ENCODE results near the gene GNB4.
A peak's percentile ranks its signal among the peaks of the same experiment; 100 is the strongest.

Gene GNB4

DNA sequence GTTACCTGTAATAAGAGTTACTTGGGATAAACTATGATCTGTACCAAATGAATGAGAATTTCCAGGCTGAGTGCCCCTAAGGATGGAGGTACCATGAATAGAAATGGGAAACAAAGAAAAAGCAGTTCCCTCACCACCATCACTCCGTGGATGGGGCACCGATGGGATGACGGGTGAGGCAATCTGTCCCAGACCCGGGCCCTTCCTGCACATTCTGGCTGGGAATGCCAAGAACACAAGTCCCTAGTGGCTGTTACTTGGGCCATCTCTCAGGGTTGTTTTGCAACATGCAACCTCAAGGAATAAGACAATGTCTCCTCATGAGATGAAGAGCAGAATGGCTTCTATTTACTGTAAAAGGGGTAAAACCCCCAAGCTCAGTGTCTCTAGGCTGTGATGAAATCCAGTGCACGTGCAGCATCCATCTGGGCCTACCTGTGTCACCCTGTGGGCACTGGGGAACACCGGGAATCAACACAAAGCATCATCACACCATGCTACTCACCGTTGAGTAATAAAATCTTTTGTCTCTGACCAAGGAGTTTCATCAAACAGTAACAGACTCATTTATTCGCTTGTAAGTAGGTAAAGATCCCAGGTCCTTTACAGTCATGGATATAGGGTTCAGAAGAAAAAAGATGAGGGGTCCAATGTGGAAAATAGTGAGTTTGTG lies 22.3 kb downstream of the GNB4 start:
- Histone ChIP-seq H3K9me3 (ENCODE audit: control extremely low read depth in 1 of 5, control insufficient read depth in 4 of 5, insufficient read depth in 2 of 5, low read depth in 1 of 5, low read length in 4 of 5) (no peaks in the 10 kb centered on the region), H3K27ac (ENCODE audit: insufficient read depth in 1 of 2, low read depth in 1 of 2, low read length in 2 of 2, poor library complexity in 1 of 2, severe bottlenecking in 2 of 2) (no peak overlapping the region), H3K36me3 (ENCODE audit: control insufficient read depth in 4 of 4, insufficient read depth in 4 of 4, low read length in 3 of 4) (peaks cover 4 to 24% (median 14%) of the 10 kb centered on the region in 4 experiments), H3K4me3 (ENCODE audit: control insufficient read depth in 1 of 7, extremely low read depth in 1 of 7, insufficient read depth in 4 of 7, low read depth in 2 of 7, low read length in 6 of 7) (no peak overlapping the region), H3K27me3 (replicated peaks in 2 of 5; ENCODE audit: control insufficient read depth in 4 of 5, insufficient read depth in 5 of 5, low read length in 4 of 5) (no peaks in the 10 kb centered on the region), H3K4me1 (ENCODE audit: control extremely low read depth in 1 of 4, control insufficient read depth in 4 of 4, insufficient read depth in 4 of 4, low read length in 3 of 4) (peaks cover 13 to 29% (median 25%) of the 10 kb centered on the region in 4 experiments)
- CTCF ChIA-PET: interaction anchor here (0.9 to 1.8 kb wide), 3 partner anchors 14 to 132 kb away, joined by 3 to 4 read pairs (median 4); no protein-coding TSS in a partner anchor
- DNase-seq: no peak
- 100% methylated on average over 6 of the region's 8 CpGs for WGBS (ENCODE audit: insufficient coverage)
- POLR2A ChIA-PET: no interaction called here

DNA sequence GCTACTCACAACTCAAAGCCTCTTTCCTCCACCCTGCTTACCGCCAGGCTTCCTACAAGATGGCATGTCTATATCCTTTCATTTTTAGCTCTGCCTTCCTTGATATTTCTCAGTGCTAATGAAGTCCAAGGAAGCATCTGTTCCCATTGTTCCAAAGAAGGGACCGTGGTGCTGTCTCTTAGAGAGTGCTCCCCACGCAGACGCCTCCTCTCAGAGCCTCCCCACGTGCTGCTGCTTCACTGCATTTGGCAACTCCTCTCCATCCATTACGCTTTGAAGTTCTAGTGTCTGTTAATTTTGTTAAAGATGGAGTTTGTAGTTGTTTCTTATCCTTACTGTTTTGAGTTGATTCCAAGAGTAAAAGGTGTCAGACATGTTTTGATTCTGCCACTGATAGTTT lies 26.2 kb downstream of the GNB4 start:
- POLR2A ChIA-PET: interaction anchor here (0.6 kb wide), 1 partner anchor 136 kb away, joined by 3 read pairs; no protein-coding TSS in a partner anchor
- H3K36me3 ChIP-seq (ENCODE audit: control insufficient read depth in 4 of 4, insufficient read depth in 4 of 4, low read length in 3 of 4): peaks cover 12 to 36% (median 26%) of the 10 kb centered on the region in 4 experiments
- H3K4me1 ChIP-seq (ENCODE audit: control extremely low read depth in 1 of 4, control insufficient read depth in 4 of 4, insufficient read depth in 4 of 4, low read length in 3 of 4): no peaks in the 10 kb centered on the region
- no peaks in the 10 kb centered on the region for H3K9me3 ChIP-seq (ENCODE audit: control extremely low read depth in 1 of 5, control insufficient read depth in 4 of 5, insufficient read depth in 2 of 5, low read depth in 1 of 5, low read length in 4 of 5)
- CTCF ChIA-PET: interaction anchor here (0.8 to 1.2 kb wide), 2 partner anchors 21 to 25 kb away, joined by 3 read pairs; no protein-coding TSS in a partner anchor
- no peaks in the 10 kb centered on the region for H3K27me3 ChIP-seq (replicated peaks in 2 of 5; ENCODE audit: control insufficient read depth in 4 of 5, insufficient read depth in 5 of 5, low read length in 4 of 5)
- no peak for DNase-seq
- H3K4me3 ChIP-seq (ENCODE audit: control insufficient read depth in 1 of 7, extremely low read depth in 1 of 7, insufficient read depth in 4 of 7, low read depth in 2 of 7, low read length in 6 of 7): no peak overlapping the region
- no peak overlapping the region for H3K27ac ChIP-seq (ENCODE audit: insufficient read depth in 1 of 2, low read depth in 1 of 2, low read length in 2 of 2, poor library complexity in 1 of 2, severe bottlenecking in 2 of 2)
- WGBS (ENCODE audit: insufficient coverage): 100% methylated on average over 5 of the region's 6 CpGs

DNA sequence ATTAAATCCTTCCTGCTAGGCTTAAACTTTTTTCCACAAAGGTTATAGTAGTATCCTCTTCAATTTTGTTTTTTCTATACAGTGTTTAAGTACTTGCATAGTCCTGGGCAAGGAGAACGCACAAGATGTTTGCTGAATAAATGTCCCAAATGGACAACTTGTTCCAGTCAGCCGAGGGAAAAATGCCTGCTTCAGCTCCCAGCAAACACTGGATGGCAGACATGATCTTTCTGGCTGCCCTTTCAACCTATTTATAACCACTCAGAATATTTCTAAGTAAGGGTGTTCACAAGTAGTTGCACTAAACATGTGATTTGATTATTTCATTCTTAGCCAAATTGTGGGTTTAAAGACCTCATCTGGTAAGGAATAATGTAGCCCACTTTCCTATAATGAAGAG lies 29.8 kb downstream of the GNB4 start:
- ChIA-PET POLR2A (no interaction called here), CTCF (interaction anchor here (0.7 to 1.4 kb wide), 7 partner anchors 8 to 146 kb away, joined by 3 to 9 read pairs (median 3); partner anchors contain the start of gene ACTL6A)
- 100% methylated on average over 1 of the region's 2 CpGs for WGBS (ENCODE audit: insufficient coverage)
- Histone ChIP-seq H3K27me3 (replicated peaks in 2 of 5; ENCODE audit: control insufficient read depth in 4 of 5, insufficient read depth in 5 of 5, low read length in 4 of 5) (no peaks in the 10 kb centered on the region), H3K4me1 (ENCODE audit: control extremely low read depth in 1 of 4, control insufficient read depth in 4 of 4, insufficient read depth in 4 of 4, low read length in 3 of 4) (no peaks in the 10 kb centered on the region), H3K36me3 (ENCODE audit: control insufficient read depth in 4 of 4, insufficient read depth in 4 of 4, low read length in 3 of 4) (peaks cover 19 to 56% (median 40%) of the 10 kb centered on the region in 4 experiments), H3K9me3 (ENCODE audit: control extremely low read depth in 1 of 5, control insufficient read depth in 4 of 5, insufficient read depth in 2 of 5, low read depth in 1 of 5, low read length in 4 of 5) (no peaks in the 10 kb centered on the region), H3K27ac (ENCODE audit: insufficient read depth in 1 of 2, low read depth in 1 of 2, low read length in 2 of 2, poor library complexity in 1 of 2, severe bottlenecking in 2 of 2) (no peak overlapping the region), H3K4me3 (ENCODE audit: control insufficient read depth in 1 of 7, extremely low read depth in 1 of 7, insufficient read depth in 4 of 7, low read depth in 2 of 7, low read length in 6 of 7) (no peak overlapping the region)
- DNase-seq: peak; percentile 38 to 58 (median 56)

DNA sequence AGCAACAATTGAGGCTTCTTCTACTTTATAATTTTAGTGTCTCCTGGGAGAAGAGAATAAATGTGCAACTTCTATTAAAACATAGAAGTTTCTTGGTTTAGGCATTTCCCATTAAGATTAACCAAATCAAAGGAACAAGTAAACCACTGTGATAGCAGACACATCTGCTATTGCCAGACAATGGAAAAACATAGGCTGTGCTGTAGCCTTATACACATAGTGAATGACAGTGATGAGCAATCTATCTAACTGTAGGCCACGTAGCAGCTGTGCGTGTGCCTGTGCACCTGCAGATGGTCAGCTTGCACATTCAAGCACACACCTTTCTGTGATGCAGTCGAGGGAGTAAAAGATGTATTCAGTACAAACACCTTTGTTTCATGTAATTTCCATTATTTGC lies 32.7 kb downstream of the GNB4 start:
- no peak for DNase-seq
- Histone ChIP-seq H3K4me1 (ENCODE audit: control extremely low read depth in 1 of 4, control insufficient read depth in 4 of 4, insufficient read depth in 4 of 4, low read length in 3 of 4) (no peaks in the 10 kb centered on the region), H3K9me3 (ENCODE audit: control extremely low read depth in 1 of 5, control insufficient read depth in 4 of 5, insufficient read depth in 2 of 5, low read depth in 1 of 5, low read length in 4 of 5) (no peaks in the 10 kb centered on the region), H3K36me3 (ENCODE audit: control insufficient read depth in 4 of 4, insufficient read depth in 4 of 4, low read length in 3 of 4) (peaks cover 14 to 46% (median 33%) of the 10 kb centered on the region in 4 experiments), H3K27ac (ENCODE audit: insufficient read depth in 1 of 2, low read depth in 1 of 2, low read length in 2 of 2, poor library complexity in 1 of 2, severe bottlenecking in 2 of 2) (no peak overlapping the region), H3K27me3 (replicated peaks in 2 of 5; ENCODE audit: control insufficient read depth in 4 of 5, insufficient read depth in 5 of 5, low read length in 4 of 5) (no peaks in the 10 kb centered on the region), H3K4me3 (ENCODE audit: control insufficient read depth in 1 of 7, extremely low read depth in 1 of 7, insufficient read depth in 4 of 7, low read depth in 2 of 7, low read length in 6 of 7) (no peak overlapping the region)
- CTCF ChIA-PET: interaction anchor here (0.6 to 1.0 kb wide), 2 partner anchors 140 to 242 kb away, joined by 3 read pairs; no protein-coding TSS in a partner anchor
- 100% methylated on average over 1 of the region's 3 CpGs for WGBS (ENCODE audit: insufficient coverage)
- POLR2A ChIA-PET: interaction anchor here (1.0 kb wide), 1 partner anchor 33 kb away, joined by 3 read pairs; the partner anchor contains the start of gene GNB4

DNA sequence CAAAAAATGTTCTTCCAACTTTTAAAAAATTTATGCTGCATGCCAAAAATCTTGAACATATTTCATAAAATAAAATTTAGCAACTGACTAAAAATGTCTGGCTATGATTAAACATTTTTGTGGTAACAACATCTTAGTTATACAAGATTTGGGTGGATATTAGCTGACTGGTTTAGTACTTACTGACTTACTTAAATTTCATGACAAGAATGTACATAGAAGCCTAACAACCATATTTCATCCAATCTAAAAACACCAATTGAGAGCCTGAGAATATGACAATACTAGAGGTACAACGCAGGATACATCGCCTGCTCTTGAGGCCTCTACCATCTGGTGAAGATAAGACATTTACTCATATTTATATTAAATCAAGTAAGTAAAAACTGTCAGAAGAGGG lies 34.6 kb downstream of the GNB4 start:
- no peak overlapping the region for H3K4me3 ChIP-seq (ENCODE audit: control insufficient read depth in 1 of 7, extremely low read depth in 1 of 7, insufficient read depth in 4 of 7, low read depth in 2 of 7, low read length in 6 of 7)
- ChIA-PET CTCF (interaction anchor here (1.0 to 1.5 kb wide), 2 partner anchors 18 to 141 kb away, joined by 3 to 5 read pairs; no protein-coding TSS in a partner anchor), POLR2A (no interaction called here)
- no CpG with 5 or more reads among the region's 2 CpGs for WGBS (ENCODE audit: insufficient coverage)
- peaks cover 18 to 58% (median 35%) of the 10 kb centered on the region in 4 experiments for H3K36me3 ChIP-seq (ENCODE audit: control insufficient read depth in 4 of 4, insufficient read depth in 4 of 4, low read length in 3 of 4)
- no peaks in the 10 kb centered on the region for H3K4me1 ChIP-seq (ENCODE audit: control extremely low read depth in 1 of 4, control insufficient read depth in 4 of 4, insufficient read depth in 4 of 4, low read length in 3 of 4)
- H3K9me3 ChIP-seq (ENCODE audit: control extremely low read depth in 1 of 5, control insufficient read depth in 4 of 5, insufficient read depth in 2 of 5, low read depth in 1 of 5, low read length in 4 of 5): no peaks in the 10 kb centered on the region
- H3K27me3 ChIP-seq (replicated peaks in 2 of 5; ENCODE audit: control insufficient read depth in 4 of 5, insufficient read depth in 5 of 5, low read length in 4 of 5): no peaks in the 10 kb centered on the region
- no peak for DNase-seq
- H3K27ac ChIP-seq (ENCODE audit: insufficient read depth in 1 of 2, low read depth in 1 of 2, low read length in 2 of 2, poor library complexity in 1 of 2, severe bottlenecking in 2 of 2): no peak overlapping the region

DNA sequence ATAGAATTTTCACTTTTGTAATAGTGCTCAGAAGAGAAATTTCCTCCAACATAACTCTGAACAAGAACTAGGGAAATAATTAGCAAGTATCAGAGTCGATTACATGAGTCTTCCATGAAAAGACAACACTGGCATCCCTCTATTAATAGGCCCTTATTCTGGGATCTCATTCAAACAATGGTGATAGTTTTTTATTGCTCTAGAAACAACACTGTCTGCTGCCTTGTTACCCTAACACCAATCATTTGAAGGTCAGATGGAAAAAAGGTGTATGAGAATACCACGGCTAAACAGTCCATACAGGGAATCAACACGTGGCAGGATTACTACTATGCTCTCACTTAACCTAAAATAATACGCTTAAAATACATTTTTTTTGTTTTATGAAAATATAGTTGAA lies 35.9 kb downstream of the GNB4 start:
- peaks cover 21 to 62% (median 34%) of the 10 kb centered on the region in 4 experiments for H3K36me3 ChIP-seq (ENCODE audit: control insufficient read depth in 4 of 4, insufficient read depth in 4 of 4, low read length in 3 of 4)
- DNase-seq: no peak
- H3K9me3 ChIP-seq (ENCODE audit: control extremely low read depth in 1 of 5, control insufficient read depth in 4 of 5, insufficient read depth in 2 of 5, low read depth in 1 of 5, low read length in 4 of 5): no peaks in the 10 kb centered on the region
- no peak overlapping the region for H3K4me3 ChIP-seq (ENCODE audit: control insufficient read depth in 1 of 7, extremely low read depth in 1 of 7, insufficient read depth in 4 of 7, low read depth in 2 of 7, low read length in 6 of 7)
- H3K27me3 ChIP-seq (replicated peaks in 2 of 5; ENCODE audit: control insufficient read depth in 4 of 5, insufficient read depth in 5 of 5, low read length in 4 of 5): no peaks in the 10 kb centered on the region
- POLR2A ChIA-PET: no interaction called here
- no peaks in the 10 kb centered on the region for H3K4me1 ChIP-seq (ENCODE audit: control extremely low read depth in 1 of 4, control insufficient read depth in 4 of 4, insufficient read depth in 4 of 4, low read length in 3 of 4)
- no peak overlapping the region for H3K27ac ChIP-seq (ENCODE audit: insufficient read depth in 1 of 2, low read depth in 1 of 2, low read length in 2 of 2, poor library complexity in 1 of 2, severe bottlenecking in 2 of 2)
- WGBS (ENCODE audit: insufficient coverage): no CpG with 5 or more reads among the region's 4 CpGs
- CTCF ChIA-PET: interaction anchor here (1.5 kb wide), 1 partner anchor 142 kb away, joined by 5 read pairs; no protein-coding TSS in a partner anchor

DNA sequence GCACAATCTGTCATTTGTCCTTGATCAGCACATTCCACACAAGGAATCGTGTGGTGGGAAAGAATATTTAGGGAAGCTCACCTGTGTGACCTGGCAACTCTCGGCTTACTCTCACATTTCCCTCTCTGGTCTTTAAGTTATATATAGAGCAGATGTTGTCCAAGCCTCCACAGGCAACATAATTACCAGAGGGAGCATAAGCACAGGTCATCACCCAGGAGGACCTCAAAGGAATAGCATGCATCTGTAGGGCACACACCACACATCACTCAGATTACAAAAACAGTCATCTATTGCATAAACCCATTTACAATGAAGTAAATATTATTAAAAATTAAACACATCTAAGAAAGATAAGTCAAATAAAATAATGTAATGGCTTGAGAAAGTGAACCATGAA lies 36.5 kb downstream of the GNB4 start:
- WGBS (ENCODE audit: insufficient coverage): no CpG with 5 or more reads among the region's 2 CpGs
- Histone ChIP-seq H3K27ac (ENCODE audit: insufficient read depth in 1 of 2, low read depth in 1 of 2, low read length in 2 of 2, poor library complexity in 1 of 2, severe bottlenecking in 2 of 2) (no peak overlapping the region), H3K4me1 (ENCODE audit: control extremely low read depth in 1 of 4, control insufficient read depth in 4 of 4, insufficient read depth in 4 of 4, low read length in 3 of 4) (no peaks in the 10 kb centered on the region), H3K9me3 (ENCODE audit: control extremely low read depth in 1 of 5, control insufficient read depth in 4 of 5, insufficient read depth in 2 of 5, low read depth in 1 of 5, low read length in 4 of 5) (no peaks in the 10 kb centered on the region), H3K4me3 (ENCODE audit: control insufficient read depth in 1 of 7, extremely low read depth in 1 of 7, insufficient read depth in 4 of 7, low read depth in 2 of 7, low read length in 6 of 7) (no peak overlapping the region), H3K36me3 (ENCODE audit: control insufficient read depth in 4 of 4, insufficient read depth in 4 of 4, low read length in 3 of 4) (peaks cover 21 to 66% (median 38%) of the 10 kb centered on the region in 4 experiments), H3K27me3 (replicated peaks in 2 of 5; ENCODE audit: control insufficient read depth in 4 of 5, insufficient read depth in 5 of 5, low read length in 4 of 5) (no peaks in the 10 kb centered on the region)
- CTCF ChIA-PET: no interaction called here
- POLR2A ChIA-PET: no interaction called here
- no peak for DNase-seq
